HG03175 (cell line): Measurements from ENCODE around the gene PDZK1.
"Not testable (repeated sequence)": the region's sequence is repeated elsewhere in the genome, so short reads cannot be mapped to it uniquely, and the experiment has no call there.

Source experiments
- ATAC-seq: cut with Tn5 transposase; IDR thresholded peaks from one replicate; pipeline ENCODE4 v1.9.1; 2021; ENCODE audit warnings: mild to moderate bottlenecking, moderate library complexity; ENCODE audit not compliant: unreplicated experiment

Gene PDZK1

GRCh38 chr1:145662502-145662901, 44.7 kb downstream of the PDZK1 start:
- not testable (repeated sequence) for ATAC-seq

DNA sequence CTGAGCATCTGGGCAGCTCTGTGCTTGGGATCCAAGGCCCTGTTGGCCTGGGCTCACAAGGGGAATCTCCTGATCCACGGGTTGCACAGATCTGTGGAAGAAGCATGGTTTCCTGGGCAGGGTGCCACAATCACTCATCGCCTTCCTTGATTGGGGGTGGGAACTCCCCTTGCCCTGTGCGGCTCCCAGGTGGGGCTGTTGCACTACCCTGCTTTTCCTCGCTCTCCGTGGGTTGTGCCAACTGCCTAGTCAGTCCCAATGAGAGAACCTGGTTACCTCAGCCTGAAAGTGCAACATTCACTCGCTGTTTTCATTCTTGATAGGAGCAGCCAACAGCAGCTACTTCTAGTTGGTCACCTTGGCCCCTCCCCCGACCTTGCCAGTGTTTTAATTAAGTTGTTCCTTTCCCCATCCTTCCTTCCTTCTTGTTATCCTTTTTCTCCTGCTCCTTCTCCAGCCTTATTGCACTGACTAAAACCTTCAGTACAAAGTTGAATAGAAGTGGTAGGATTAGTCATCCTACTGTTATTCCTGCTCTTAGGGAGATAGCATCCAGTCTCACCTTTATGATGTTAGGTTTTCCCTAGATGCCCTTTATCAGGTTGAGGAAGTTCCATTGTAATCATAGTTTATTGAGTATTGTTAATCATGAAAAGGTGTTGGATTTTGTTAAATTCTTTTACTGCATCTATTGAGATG, 50.8 kb downstream of the PDZK1 start:
- ATAC-seq = not testable (repeated sequence)

- not testable (repeated sequence) for ATAC-seq
Measured at GRCh38 chr1:145643990-145644389, 63.2 kb downstream of the PDZK1 start.

- ATAC-seq = not testable (repeated sequence)
Measured at GRCh38 chr1:145641886-145642285, 65.3 kb downstream of the PDZK1 start.

GRCh38 chr1:145636237-145636636, 70.9 kb downstream of the PDZK1 start:
- ATAC-seq = not testable (repeated sequence)

- not testable (repeated sequence) for ATAC-seq
Measured at GRCh38 chr1:145622177-145622576, 85.0 kb downstream of the PDZK1 start.
